ENCODE data around the gene DEDD. TPM values are rescaled to one million over a fixed set of nuclear protein-coding genes. Genes with fewer than 3 reads are reported as not detected.

The DEDD gene
- total and polyA plus RNA-seq, 2 of the 13 experiments (the other 11 are each of a cell fraction or from before 2014, with no cell fraction given) = 12.6 to 27.8 TPM

GRCh38 chr1:161165742-161166668, 33.5 kb upstream of the DEDD start, which contains the start of gene PPOX:
Gene PPOX, plus strand, starts transcription at chr1:161166426. Its CDS starts 422 bp downstream, at chr1:161166848.
- peak; percentile 95 for FAIRE-seq
- no TSS peak for BruUV-seq (replicated peaks)
- in situ Hi-C loops (cut with HindIII; ENCODE audit: extremely low pct_ligation_motif_present, low pct_unique_long_range_greater_than_20kb) = no loop called here
- TF ChIP-seq NFYB (CRISPR knock-in tag; IDR thresholded peaks at IDR 0.05) (peak; percentile 93), ZNF446 (CRISPR knock-in tag; IDR thresholded peaks at IDR 0.05) (no peak), ZNF563 (CRISPR knock-in tag; IDR thresholded peaks at IDR 0.05) (no peak), ZNF562 (CRISPR knock-in tag; IDR thresholded peaks at IDR 0.05; ENCODE audit: borderline replicate concordance) (no peak), RORA (CRISPR knock-in tag; IDR thresholded peaks at IDR 0.05) (no peak), ZKSCAN1 (IDR thresholded peaks at IDR 0.05; ENCODE audit: low read length) (no peak), ZNF775 (CRISPR knock-in tag; IDR thresholded peaks at IDR 0.05; ENCODE audit: borderline replicate concordance) (no peak), ZFP90 (CRISPR knock-in tag; IDR thresholded peaks at IDR 0.05; ENCODE audit: borderline replicate concordance) (peak; percentile 72), ZNF382 (CRISPR knock-in tag; IDR thresholded peaks at IDR 0.05; ENCODE audit: borderline replicate concordance) (no peak), PAF1 (CRISPR knock-in tag; IDR thresholded peaks at IDR 0.05) (no peak), KDM5B (CRISPR knock-in tag; IDR thresholded peaks at IDR 0.05; ENCODE audit: borderline replicate concordance) (peak; percentile 63), ZNF180 (CRISPR knock-in tag; IDR thresholded peaks at IDR 0.05; ENCODE audit: borderline replicate concordance, low read depth) (no peak), ZNF761 (CRISPR knock-in tag; conservative IDR thresholded peaks at IDR 0.05) (no peak), FOXA1 (IDR thresholded peaks at IDR 0.05) (no peak), FOXA1 (CRISPR knock-in tag; IDR thresholded peaks at IDR 0.05) (peak; percentile 65), FOXC1 (CRISPR knock-in tag; IDR thresholded peaks at IDR 0.05; ENCODE audit: borderline replicate concordance) (0 out of 2 replicates have a peak, but pooled peaks have one; percentile 71), ZNF770 (CRISPR knock-in tag; IDR thresholded peaks at IDR 0.05) (no peak), ZBTB38 (CRISPR knock-in tag; IDR thresholded peaks at IDR 0.05) (no peak), HCFC1 (IDR thresholded peaks at IDR 0.05; ENCODE audit: low read depth, low read length) (no peak), ZNF138 (CRISPR knock-in tag; IDR thresholded peaks at IDR 0.05; ENCODE audit: low read depth) (0 out of 2 replicates have a peak, but pooled peaks have one; percentile 22), TBX2 (CRISPR knock-in tag; IDR thresholded peaks at IDR 0.05; ENCODE audit: borderline replicate concordance) (peak; percentile 86)
- TF ChIP-seq, protein P1, sequence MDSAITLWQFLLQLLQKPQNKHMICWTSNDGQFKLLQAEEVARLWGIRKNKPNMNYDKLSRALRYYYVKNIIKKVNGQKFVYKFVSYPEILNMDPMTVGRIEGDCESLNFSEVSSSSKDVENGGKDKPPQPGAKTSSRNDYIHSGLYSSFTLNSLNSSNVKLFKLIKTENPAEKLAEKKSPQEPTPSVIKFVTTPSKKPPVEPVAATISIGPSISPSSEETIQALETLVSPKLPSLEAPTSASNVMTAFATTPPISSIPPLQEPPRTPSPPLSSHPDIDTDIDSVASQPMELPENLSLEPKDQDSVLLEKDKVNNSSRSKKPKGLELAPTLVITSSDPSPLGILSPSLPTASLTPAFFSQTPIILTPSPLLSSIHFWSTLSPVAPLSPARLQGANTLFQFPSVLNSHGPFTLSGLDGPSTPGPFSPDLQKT (CRISPR knock-in tag; IDR thresholded peaks at IDR 0.05; ENCODE audit: borderline replicate concordance) = no peak

More at GRCh38 chr1:161165742-161166668, 33.5 kb upstream of the DEDD start, which contains the start of gene PPOX:
- peak within 1 kb of the TSS; percentile 80 for H3K9ac ChIP-seq (ENCODE audit: insufficient read depth, low read depth, low read length)
- no peaks in the 10 kb centered on the region for H4K20me1 ChIP-seq (ENCODE audit: insufficient read depth, low read length)
- DNase-seq (ENCODE audit: low spot score) (peak; percentile 97), ATAC-seq (peak; percentile 96)
- ChIA-PET CTCF (ENCODE audit: low intra/inter-chr PET ratio, low total read pairs) (interaction anchor here (1.7 kb wide), 1 partner anchor 12 kb away, joined by 4 read pairs; the partner anchor contains the start of gene B4GALT3), POLR2A (interaction anchor here (0.8 to 2.9 kb wide), 20 partner anchors 9 to 221 kb away, joined by 3 to 30 read pairs (median 5); partner anchors contain the start of genes ADAMTS4, APOA2, B4GALT3 and DEDD)
- WGBS (ENCODE audit: low lambda C conversion rate) = under 1% methylated on average over 30 of the region's 54 CpGs
- intact Hi-C loops (cut with micrococcal nuclease; ENCODE audit: unreplicated experiment) = no loop called here
- H3K27ac ChIP-seq (ENCODE audit: extremely low read length, insufficient read depth, low read length) = peak within 1 kb of the TSS; percentile 62
- H3K4me3 ChIP-seq (replicated peaks in 1 of 3; ENCODE audit: insufficient read depth in 1 of 3, low read depth in 2 of 3, low read length in 3 of 3) = peak within 1 kb of the TSS; percentile 71 to 88 (median 74)
- peaks cover 25% of the 10 kb centered on the region for H3K4me1 ChIP-seq (ENCODE audit: insufficient read depth, low read length)
- peaks cover 2% of the 10 kb centered on the region for H3K79me2 ChIP-seq (ENCODE audit: insufficient read depth, low read length)
- peaks cover 16 to 38% of the 10 kb centered on the region in 2 experiments for H3K36me3 ChIP-seq (replicated peaks in 1 of 2; ENCODE audit: control insufficient read depth in 1 of 2, insufficient read depth in 2 of 2, low read length in 2 of 2)
- H3K4me2 ChIP-seq (ENCODE audit: low read depth, low read length) = peak within 1 kb of the TSS; percentile 84
- H3K27me3 ChIP-seq (ENCODE audit: control insufficient read depth in 1 of 2, insufficient read depth in 2 of 2, low read length in 2 of 2) = no peaks in the 10 kb centered on the region
- no peaks in the 10 kb centered on the region for H3K9me3 ChIP-seq (ENCODE audit: low read length)
- peak within 1 kb of the TSS; percentile 35 for H2AFZ ChIP-seq (ENCODE audit: low read length)

All from HepG2 (cell line).